Trophoblast cell (in vitro differentiated cells and primary cell): ENCODE measurements around the gene ABL1.

ENCODE experiments used
- DNase-seq, 2 donors: peaks; one replicate each; pipeline ENCODE4 v3.0.0-alpha.2; 2016
- H2AFZ ChIP-seq: 2 replicates; pipeline ENCODE4 v1.6.1; 2013; ENCODE audit warnings: low read length, moderate library complexity, mild to moderate bottlenecking; ENCODE audit not compliant: insufficient read depth, poor library complexity
- H2AK5ac ChIP-seq: 2 replicates; pipeline ENCODE4 v1.6.1; 2013; ENCODE audit warnings: mild to moderate bottlenecking, low read length
- H2BK120ac ChIP-seq: 2 replicates; pipeline ENCODE4 v1.6.1; 2013; ENCODE audit warnings: low read length, mild to moderate bottlenecking, moderate library complexity; ENCODE audit not compliant: insufficient read depth, poor library complexity
- H2BK12ac ChIP-seq: 2 replicates; pipeline ENCODE4 v1.6.1; 2013; ENCODE audit warnings: mild to moderate bottlenecking, low read length, moderate library complexity
- H2BK5ac ChIP-seq: 2 replicates; pipeline ENCODE4 v1.6.1; 2013; ENCODE audit warnings: low read length, low read depth, moderate library complexity, mild to moderate bottlenecking; ENCODE audit not compliant: poor library complexity
- H3K14ac ChIP-seq: 2 replicates; pipeline ENCODE4 v1.6.1; 2013; ENCODE audit warnings: mild to moderate bottlenecking, low read length
- H3K18ac ChIP-seq: 2 replicates; pipeline ENCODE4 v1.6.1; 2013; ENCODE audit warnings: mild to moderate bottlenecking, low read length
- H3K23ac ChIP-seq: 2 replicates; pipeline ENCODE4 v1.6.1; 2013; ENCODE audit warnings: low read length
- H3K27ac ChIP-seq: 2 replicates; pipeline ENCODE4 v1.5.1; 2013; ENCODE audit warnings: low read depth, mild to moderate bottlenecking, inconsistent platforms, low read length, moderate library complexity
- H3K27me3 ChIP-seq: 2 replicates; pipeline ENCODE4 v1.6.1; 2013; ENCODE audit warnings: inconsistent platforms, mild to moderate bottlenecking, low read length, moderate library complexity; ENCODE audit not compliant: insufficient read depth
- H3K36me3 ChIP-seq, 2 experiments: 1 replicate in 1 of 2; 2 replicates in 1 of 2; pipeline ENCODE4 v1.6.1; 2013; ENCODE audit warnings: low read length in 2 of 2, mild to moderate bottlenecking in 2 of 2, moderate library complexity in 1 of 2; ENCODE audit not compliant: insufficient read depth in 2 of 2, control insufficient read depth in 1 of 2
- H3K4ac ChIP-seq: 2 replicates; pipeline ENCODE4 v1.6.1; 2013; ENCODE audit warnings: low read depth, mild to moderate bottlenecking, low read length, moderate library complexity
- H3K4me1 ChIP-seq, 2 experiments: 1 replicate in 1 of 2; 2 replicates in 1 of 2; pipeline ENCODE4 v1.6.1; 2013; ENCODE audit warnings: low read length in 2 of 2, mild to moderate bottlenecking in 2 of 2, moderate library complexity in 1 of 2; ENCODE audit not compliant: insufficient read depth in 2 of 2, control insufficient read depth in 1 of 2
- H3K4me2 ChIP-seq: 2 replicates; pipeline ENCODE4 v1.6.1; 2013; ENCODE audit warnings: inconsistent platforms, mild to moderate bottlenecking, low read length, moderate library complexity
- H3K4me3 ChIP-seq: 2 replicates; pipeline ENCODE4 v1.5.1; 2013; ENCODE audit warnings: mild to moderate bottlenecking, low read depth, low read length, inconsistent platforms
- H3K79me1 ChIP-seq: one replicate; pipeline ENCODE4 v1.6.1; 2013; ENCODE audit warnings: low read length
- H3K79me2 ChIP-seq: 2 replicates; pipeline ENCODE4 v1.6.1; 2013; ENCODE audit warnings: low read length, mild to moderate bottlenecking; ENCODE audit not compliant: control insufficient read depth, insufficient read depth, poor library complexity
- H3K9ac ChIP-seq: 2 replicates; pipeline ENCODE4 v1.6.1; 2013; ENCODE audit warnings: mild to moderate bottlenecking, low read length
- H3K9me3 ChIP-seq: 2 replicates; pipeline ENCODE4 v1.6.1; 2013; ENCODE audit warnings: low read depth, mild to moderate bottlenecking, control low read depth, inconsistent platforms, low read length; ENCODE audit not compliant: insufficient read depth
- H4K12ac ChIP-seq: 2 replicates; pipeline ENCODE4 v1.6.1; 2013; ENCODE audit warnings: low read depth, mild to moderate bottlenecking, low read length, moderate library complexity
- H4K8ac ChIP-seq: 2 replicates; pipeline ENCODE4 v1.6.1; 2013; ENCODE audit warnings: low read depth, mild to moderate bottlenecking, low read length, moderate library complexity
- H4K91ac ChIP-seq: one replicate; pipeline ENCODE4 v1.6.1; 2013; ENCODE audit warnings: low read depth, mild to moderate bottlenecking, low read length, moderate library complexity
- WGBS: extraction: QIAGEN DNeasy Blood & Tissue Kit; methylation state at CpG from one replicate; pipeline ENCODE4 v1.1.7; 2013; ENCODE audit warnings: missing lambda C conversion rate; ENCODE audit not compliant: insufficient read length, insufficient coverage; ENCODE audit errors: extremely low coverage; 5-methylcytosine and 5-hydroxymethylcytosine counted together

ABL1 gene

GRCh38 chr9:130901498-130902203 is 66.6 kb downstream of the ABL1 start:
- Histone ChIP-seq H2BK120ac (no peak overlapping the region), H2BK5ac (no peak overlapping the region), H3K14ac (no peak overlapping the region), H3K18ac (no peak overlapping the region), H2AFZ (no peak overlapping the region), H3K9me3 (no peaks in the 10 kb centered on the region), H3K79me2 (no peaks in the 10 kb centered on the region), H3K27me3 (no peaks in the 10 kb centered on the region), H3K9ac (no peak overlapping the region), H4K12ac (no peak overlapping the region), H3K27ac (no peak overlapping the region), H2BK12ac (no peak overlapping the region), H3K4me2 (no peak overlapping the region), H4K91ac (no peak overlapping the region), H4K8ac (no peak overlapping the region), H3K4ac (no peak overlapping the region), H3K4me3 (no peak overlapping the region), H3K23ac (no peak overlapping the region), H3K36me3 (no peaks in the 10 kb centered on the region), H3K79me1 (no peaks in the 10 kb centered on the region), H3K4me1 (no peaks in the 10 kb centered on the region), H2AK5ac (no peak overlapping the region)
- DNase-seq: no peak
- no CpG with 5 or more reads among the region's 17 CpGs for WGBS

- H3K4me2 ChIP-seq: no peak overlapping the region
- no peak overlapping the region for H3K27ac ChIP-seq
- no peak overlapping the region for H2BK5ac ChIP-seq
- H2BK120ac ChIP-seq: no peak overlapping the region
- no peaks in the 10 kb centered on the region for H3K4me1 ChIP-seq
- no peak overlapping the region for H3K23ac ChIP-seq
- H4K12ac ChIP-seq: no peak overlapping the region
- H3K79me2 ChIP-seq: no peaks in the 10 kb centered on the region
- no peaks in the 10 kb centered on the region for H3K36me3 ChIP-seq
- no peak overlapping the region for H2AFZ ChIP-seq
- no peak overlapping the region for H3K9ac ChIP-seq
- no peaks in the 10 kb centered on the region for H3K79me1 ChIP-seq
- H3K18ac ChIP-seq: no peak overlapping the region
- H3K4ac ChIP-seq: no peak overlapping the region
- no peak for DNase-seq
- H4K91ac ChIP-seq: no peak overlapping the region
- no peak overlapping the region for H3K14ac ChIP-seq
- no peak overlapping the region for H2BK12ac ChIP-seq
- H2AK5ac ChIP-seq: no peak overlapping the region
- H4K8ac ChIP-seq: no peak overlapping the region
- no peak overlapping the region for H3K4me3 ChIP-seq
- WGBS: no CpG with 5 or more reads among the region's 27 CpGs
- no peaks in the 10 kb centered on the region for H3K27me3 ChIP-seq
- H3K9me3 ChIP-seq: no peaks in the 10 kb centered on the region
Measured at GRCh38 chr9:130902204-130903185, 67.4 kb downstream of the ABL1 start.

GRCh38 chr9:130903194-130904069 is 68.4 kb downstream of the ABL1 start:
- H2BK120ac ChIP-seq: no peak overlapping the region
- no peaks in the 10 kb centered on the region for H3K9me3 ChIP-seq
- no peak overlapping the region for H2AFZ ChIP-seq
- H3K18ac ChIP-seq: no peak overlapping the region
- no peak overlapping the region for H3K9ac ChIP-seq
- no peak overlapping the region for H3K14ac ChIP-seq
- H3K4me1 ChIP-seq: no peaks in the 10 kb centered on the region
- H2AK5ac ChIP-seq: no peak overlapping the region
- H3K4me3 ChIP-seq: no peak overlapping the region
- no peak overlapping the region for H3K4me2 ChIP-seq
- no peak overlapping the region for H4K12ac ChIP-seq
- no peaks in the 10 kb centered on the region for H3K36me3 ChIP-seq
- no peaks in the 10 kb centered on the region for H3K27me3 ChIP-seq
- H2BK5ac ChIP-seq: no peak overlapping the region
- no peaks in the 10 kb centered on the region for H3K79me2 ChIP-seq
- no peak overlapping the region for H3K27ac ChIP-seq
- no peak overlapping the region for H3K23ac ChIP-seq
- no peak overlapping the region for H4K91ac ChIP-seq
- no peaks in the 10 kb centered on the region for H3K79me1 ChIP-seq
- H2BK12ac ChIP-seq: no peak overlapping the region
- no peak for DNase-seq
- no peak overlapping the region for H4K8ac ChIP-seq
- H3K4ac ChIP-seq: no peak overlapping the region
- no CpG with 5 or more reads among the region's 25 CpGs for WGBS
